ENCODE measurements around the gene B3GNT7. TPM values are rescaled to one million over a fixed set of nuclear protein-coding genes. Genes with fewer than 3 reads are reported as not detected.

The B3GNT7 gene
- polyA plus RNA-seq, 1 donor from 2014 or later = 0.67 TPM

- H3K79me2 ChIP-seq (replicated peaks; ENCODE audit: insufficient read depth, low read length) = no peaks in the 10 kb centered on the region
- no peak overlapping the region for H3K9ac ChIP-seq (ENCODE audit: low read length)
- H4K20me1 ChIP-seq (ENCODE audit: insufficient read depth) = no peaks in the 10 kb centered on the region
- H3K36me3 ChIP-seq (ENCODE audit: insufficient read depth, low read length) = no peaks in the 10 kb centered on the region
- H3K27ac ChIP-seq (ENCODE audit: low read length) = no peak overlapping the region
- no peak overlapping the region for H2AFZ ChIP-seq (ENCODE audit: low read depth, low read length)
- H3F3A ChIP-seq (ENCODE audit: insufficient read depth, low read length, poor library complexity, severe bottlenecking) = no peaks in the 10 kb centered on the region
- H3K4me3 ChIP-seq (ENCODE audit: low read length) = no peak overlapping the region
- H3K4me2 ChIP-seq (ENCODE audit: low read length) = no peak overlapping the region
- H3K9me2 ChIP-seq (ENCODE audit: insufficient read depth, low read length) = no peaks in the 10 kb centered on the region
- TF ChIP-seq TAF1 (IDR thresholded peaks at IDR 0.05; ENCODE audit: low read depth) (no peak), POLR2AphosphoS5 (IDR thresholded peaks at IDR 0.05) (no peak), SMC3 (conservative IDR thresholded peaks at IDR 0.05; ENCODE audit: poor library complexity) (no peak), CTCF (IDR thresholded peaks at IDR 0.05; ENCODE audit: poor library complexity, severe bottlenecking) (no peak), RAD21 (conservative IDR thresholded peaks at IDR 0.05) (no peak), EP300 (conservative IDR thresholded peaks at IDR 0.05; ENCODE audit: poor library complexity, severe bottlenecking) (no peak), REST (IDR thresholded peaks at IDR 0.05; ENCODE audit: borderline replicate concordance) (no peak), MXI1 (conservative IDR thresholded peaks at IDR 0.05; ENCODE audit: poor library complexity, severe bottlenecking) (no peak), EZH2 (IDR thresholded peaks at IDR 0.05; ENCODE audit: borderline replicate concordance, insufficient read depth, low read length, poor library complexity, severe bottlenecking) (no peak)
- H3K27me3 ChIP-seq (ENCODE audit: insufficient read depth, low read depth, low read length) = peaks cover 5% of the 10 kb centered on the region
- no peaks in the 10 kb centered on the region for H3K9me3 ChIP-seq (ENCODE audit: low read length)
Observed at GRCh38 chr2:231409776-231410175, 14.3 kb downstream of the B3GNT7 start.

GRCh38 chr2:231410293-231411004 lies 14.9 kb downstream of the B3GNT7 start:
- Histone ChIP-seq H4K20me1 (ENCODE audit: insufficient read depth) (no peaks in the 10 kb centered on the region), H3K4me3 (ENCODE audit: low read length) (no peak overlapping the region), H3K79me2 (replicated peaks; ENCODE audit: insufficient read depth, low read length) (no peaks in the 10 kb centered on the region), H3K4me2 (ENCODE audit: low read length) (no peak overlapping the region), H3K9me3 (ENCODE audit: low read length) (no peaks in the 10 kb centered on the region), H3K27me3 (ENCODE audit: insufficient read depth, low read depth, low read length) (peaks cover 5% of the 10 kb centered on the region), H3K9me2 (ENCODE audit: insufficient read depth, low read length) (no peaks in the 10 kb centered on the region), H3K9ac (ENCODE audit: low read length) (no peak overlapping the region), H3K36me3 (ENCODE audit: insufficient read depth, low read length) (no peaks in the 10 kb centered on the region), H3F3A (ENCODE audit: insufficient read depth, low read length, poor library complexity, severe bottlenecking) (no peaks in the 10 kb centered on the region), H3K27ac (ENCODE audit: low read length) (no peak overlapping the region), H2AFZ (ENCODE audit: low read depth, low read length) (no peak overlapping the region)
- TF ChIP-seq SMC3 (conservative IDR thresholded peaks at IDR 0.05; ENCODE audit: poor library complexity) (no peak), POLR2AphosphoS5 (IDR thresholded peaks at IDR 0.05) (no peak), MXI1 (conservative IDR thresholded peaks at IDR 0.05; ENCODE audit: poor library complexity, severe bottlenecking) (no peak), REST (IDR thresholded peaks at IDR 0.05; ENCODE audit: borderline replicate concordance) (no peak), TAF1 (IDR thresholded peaks at IDR 0.05; ENCODE audit: low read depth) (no peak), EZH2 (IDR thresholded peaks at IDR 0.05; ENCODE audit: borderline replicate concordance, insufficient read depth, low read length, poor library complexity, severe bottlenecking) (no peak), RAD21 (conservative IDR thresholded peaks at IDR 0.05) (no peak), CTCF (IDR thresholded peaks at IDR 0.05; ENCODE audit: poor library complexity, severe bottlenecking) (no peak), EP300 (conservative IDR thresholded peaks at IDR 0.05; ENCODE audit: poor library complexity, severe bottlenecking) (no peak)
